Esophagus muscularis mucosa (tissue), 4 donors: ENCODE measurements around the gene LRRC26. TPM values are rescaled to one million over a fixed set of nuclear protein-coding genes. Genes with fewer than 3 reads are reported as not detected.
"Not testable (repeated sequence)": the region's sequence is repeated elsewhere in the genome, so short reads cannot be mapped to it uniquely, and the experiment has no call there.

ENCODE experiments used
- DNase-seq: peaks from one replicate; pipeline ENCODE4 v3.0.0-alpha.2; 2017; ENCODE audit errors: extremely low spot score
- H3K27ac ChIP-seq, 4 donors: fragments of 200-600 bp; sonication (generic); replicated peaks in 1 of 4; 1 replicate in 3 of 4; 2 replicates in 1 of 4; pipeline ENCODE4 v1.5.1; 2016 to 2019; ENCODE audit warnings: mild to moderate bottlenecking in 1 of 4
- H3K27me3 ChIP-seq, 4 donors: fragments of 200-600 bp; sonication (generic); one replicate each; pipeline versions ENCODE4 v1.5.1 to v1.6.0; 2016 to 2019
- H3K36me3 ChIP-seq, 4 donors: fragments of 200-600 bp; sonication (generic); one replicate each; pipeline ENCODE4 v1.5.1; 2016 to 2019
- H3K4me1 ChIP-seq, 4 donors: fragments of 200-600 bp; sonication (generic); one replicate each; pipeline ENCODE4 v1.5.1; 2016 to 2019
- H3K4me3 ChIP-seq, 4 donors: fragments of 200-600 bp; sonication (generic); 1 replicate in 2 of 4; 2 replicates in 2 of 4; pipeline ENCODE4 v1.5.1; 2016 to 2019; ENCODE audit warnings: mild to moderate bottlenecking in 4 of 4, moderate library complexity in 1 of 4
- H3K9me3 ChIP-seq, 4 donors: fragments of 200-600 bp; sonication (generic); 1 replicate in 3 of 4; 2 replicates in 1 of 4; pipeline ENCODE4 v1.5.1; 2016 to 2019
- CTCF ChIP-seq, 3 experiments: fragments of 200-600 bp in 2 of 3; fragments of 450-650 bp in 1 of 3; sonication (generic) in 2 of 3; IDR thresholded peaks; one replicate each; pipeline ENCODE4 v1.5.1; 2017 to 2019; ENCODE audit warnings: antibody characterized with exemption in 3 of 3, mild to moderate bottlenecking in 2 of 3, moderate library complexity in 1 of 3
- EP300 ChIP-seq: sonication (generic); formaldehyde crosslinking; IDR thresholded peaks from one replicate; pipeline ENCODE4 v1.6.1; 2017; ENCODE audit warnings: antibody characterized with exemption
- POLR2A ChIP-seq: fragments of 450-650 bp; IDR thresholded peaks from one replicate; pipeline ENCODE4 v1.6.1; 2017; ENCODE audit warnings: antibody characterized with exemption, moderate library complexity, mild to moderate bottlenecking, low read depth
- POLR2AphosphoS5 ChIP-seq, 2 donors: sonication (generic); formaldehyde crosslinking; IDR thresholded peaks; one replicate each; pipeline ENCODE4 v1.6.1; 2017; ENCODE audit warnings: antibody characterized with exemption in 2 of 2
- WGBS: methylation state at CpG from one replicate; pipeline ENCODE4 v1.1.5; 2018; 5-methylcytosine and 5-hydroxymethylcytosine counted together
- intact Hi-C: fragments of 100-400 bp; cut with DNase I; formaldehyde crosslinking; loops from one replicate; pipeline ENCODE4 v1.15.1; 2023
- total RNA-seq, 4 donors: library from RNA; depleted of rRNA; stranded (reverse); fragments of >200 nt; gene quantifications; one replicate each; pipeline versions ENCODE4 v1.1.0 to v1.2.1, GENCODE V29; 2016

LRRC26 gene
- total RNA-seq, 4 donors from 2014 or later = not detected

GRCh38 chr9:137136881-137137607 is 32.8 kb downstream of the LRRC26 start:
- intact Hi-C loops = no loop called here
- Histone ChIP-seq H3K27ac (no peak overlapping the region), H3K36me3 (no peaks in the 10 kb centered on the region), H3K4me3 (no peak overlapping the region), H3K9me3 (peaks cover 0 to under 1% (median 0%) of the 10 kb centered on the region in 4 donors), H3K27me3 (peaks cover 0 to 96% (median 51%) of the 10 kb centered on the region in 4 donors), H3K4me1 (peaks cover 3 to 18% (median 10%) of the 10 kb centered on the region in 4 donors)
- no peak for DNase-seq
- 71% methylated on average over 20 of the region's 23 CpGs for WGBS
- TF ChIP-seq POLR2AphosphoS5 (IDR thresholded peaks at IDR 0.05) (no peak), CTCF (IDR thresholded peaks at IDR 0.05) (no peak), EP300 (no peak), POLR2A (no peak)

DNA sequence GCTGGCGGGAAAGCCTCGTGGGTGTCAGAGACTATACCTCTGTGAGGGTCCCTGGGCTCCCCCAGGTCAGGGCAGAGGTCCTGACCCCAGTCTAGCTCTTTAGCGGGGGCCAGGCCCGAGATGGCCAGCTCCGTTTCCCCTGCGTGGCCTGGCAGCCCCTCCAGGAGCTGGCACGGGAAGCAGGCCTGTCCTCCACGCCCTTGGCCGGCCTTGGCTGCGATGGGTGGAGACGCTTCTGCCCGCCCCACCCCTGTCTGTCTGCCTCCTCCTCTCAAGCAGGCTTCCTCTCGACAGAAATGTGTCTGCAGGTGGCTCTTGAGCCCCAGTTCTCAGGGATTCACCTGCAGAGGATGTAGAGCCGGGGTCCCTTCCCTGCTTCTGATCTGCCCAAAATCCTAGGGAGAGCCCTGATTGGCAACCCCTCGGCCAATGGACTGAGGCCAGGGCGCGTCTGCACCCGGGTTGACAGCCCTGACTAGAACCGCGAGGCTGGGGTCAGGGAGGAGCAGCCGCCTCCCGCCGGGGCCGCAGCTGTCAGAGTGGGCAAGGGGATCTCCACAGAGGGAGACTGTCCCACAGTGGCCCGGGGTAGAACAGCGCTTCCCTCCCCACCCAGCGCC is 33.5 kb downstream of the LRRC26 start:
- no peak for TF ChIP-seq CTCF (IDR thresholded peaks at IDR 0.05)
- no peak for TF ChIP-seq POLR2A
- no peak for TF ChIP-seq EP300
- no peak for TF ChIP-seq POLR2AphosphoS5 (IDR thresholded peaks at IDR 0.05)
- intact Hi-C loops = no loop called here
- no peak for DNase-seq
- Histone ChIP-seq H3K27me3 (peaks cover 0 to 96% (median 45%) of the 10 kb centered on the region in 4 donors), H3K4me3 (no peak overlapping the region), H3K4me1 (peaks cover 3 to 18% (median 10%) of the 10 kb centered on the region in 4 donors), H3K36me3 (no peaks in the 10 kb centered on the region), H3K27ac (no peak overlapping the region), H3K9me3 (peaks cover 0 to 4% (median 0%) of the 10 kb centered on the region in 4 donors)
- 33% methylated on average over 14 of the region's 27 CpGs for WGBS

GRCh38 chr9:137135154-137135553 is 34.7 kb downstream of the LRRC26 start:
- intact Hi-C loops, H3K9me3 ChIP-seq, H3K27ac ChIP-seq, DNase-seq, H3K36me3 ChIP-seq, H3K4me3 ChIP-seq: not testable (repeated sequence)
- peaks cover 6 to 22% (median 14%) of the 10 kb centered on the region in 4 donors for H3K4me1 ChIP-seq
- WGBS = 72% methylated on average over 9 of the region's 9 CpGs
- peaks cover 0 to 94% (median 35%) of the 10 kb centered on the region in 4 donors for H3K27me3 ChIP-seq

- no peaks in the 10 kb centered on the region for H3K36me3 ChIP-seq
- H3K27me3 ChIP-seq = peaks cover 0 to 88% (median 28%) of the 10 kb centered on the region in 4 donors
- no peak for DNase-seq
- TF ChIP-seq POLR2A (no peak), CTCF (IDR thresholded peaks at IDR 0.05) (no peak), EP300 (no peak), POLR2AphosphoS5 (IDR thresholded peaks at IDR 0.05) (no peak)
- no peak overlapping the region for H3K4me3 ChIP-seq
- 83% methylated on average over 4 of the region's 4 CpGs for WGBS
- H3K9me3 ChIP-seq = peaks cover 0 to 14% (median 6%) of the 10 kb centered on the region in 4 donors
- no peak overlapping the region for H3K27ac ChIP-seq
- intact Hi-C loops = no loop called here
- peaks cover 6 to 26% (median 19%) of the 10 kb centered on the region in 4 donors for H3K4me1 ChIP-seq
Observed at GRCh38 chr9:137134191-137134590, 35.7 kb downstream of the LRRC26 start.

GRCh38 chr9:137130176-137130755 is 39.6 kb downstream of the LRRC26 start:
- peak overlapping the region; percentile 63 to 73 (median 67) for H3K4me3 ChIP-seq
- no peak for TF ChIP-seq CTCF (IDR thresholded peaks at IDR 0.05)
- H3K36me3 ChIP-seq = no peaks in the 10 kb centered on the region
- H3K27me3 ChIP-seq = peaks cover 0 to 49% (median 5%) of the 10 kb centered on the region in 4 donors
- no peak for DNase-seq
- H3K4me1 ChIP-seq = peaks cover 17 to 38% (median 32%) of the 10 kb centered on the region in 4 donors
- H3K9me3 ChIP-seq = peaks cover 0 to 14% (median 6%) of the 10 kb centered on the region in 4 donors
- peak overlapping the region; percentile 54 to 76 (median 62) for H3K27ac ChIP-seq
- 10% methylated on average over 23 of the region's 58 CpGs for WGBS
- intact Hi-C loops = no loop called here
